Peyer's patch (tissue), 4 donors: ENCODE data around the gene ELF1. TPM values are rescaled to one million over a fixed set of nuclear protein-coding genes. Genes with fewer than 3 reads are reported as not detected.

Source experiments
- DNase-seq, 3 donors: peaks; one replicate each; pipeline ENCODE4 v3.0.0-alpha.2; 2017 to 2019
- H3K27ac ChIP-seq, 4 donors: fragments of 200-600 bp; sonication (generic); one replicate each; pipeline ENCODE4 v1.5.1; 2016 to 2019
- H3K27me3 ChIP-seq, 2 donors: fragments of 200-600 bp; sonication (generic); one replicate each; pipeline ENCODE4 v1.5.1; 2019
- H3K36me3 ChIP-seq, 3 donors: fragments of 200-600 bp; sonication (generic); one replicate each; pipeline ENCODE4 v1.5.1; 2016 to 2019
- H3K4me1 ChIP-seq, 4 donors: fragments of 200-600 bp; sonication (generic); one replicate each; pipeline ENCODE4 v1.5.1; 2016 to 2019
- H3K4me3 ChIP-seq, 4 donors: fragments of 200-600 bp; sonication (generic); 1 replicate in 3 of 4; 2 replicates in 1 of 4; pipeline ENCODE4 v1.5.1; 2016 to 2019; ENCODE audit warnings: mild to moderate bottlenecking in 1 of 4
- H3K9me3 ChIP-seq, 4 donors: fragments of 200-600 bp; sonication (generic); one replicate each; pipeline ENCODE4 v1.5.1; 2016 to 2019; ENCODE audit warnings: mild to moderate bottlenecking in 1 of 4
- CTCF ChIP-seq, 6 experiments: fragments of 450-650 bp in 4 of 6; fragments of 200-600 bp in 2 of 6; sonication (generic) in 1 of 6; IDR thresholded peaks; one replicate each; pipeline ENCODE4 v1.5.1; 2017 to 2019; ENCODE audit warnings: antibody characterized with exemption in 6 of 6, mild to moderate bottlenecking in 3 of 6, moderate library complexity in 1 of 6
- POLR2A ChIP-seq, 2 donors: fragments of 450-650 bp; IDR thresholded peaks; one replicate each; pipeline ENCODE4 v1.5.1; 2017; ENCODE audit warnings: antibody characterized with exemption in 2 of 2, mild to moderate bottlenecking in 2 of 2, moderate library complexity in 2 of 2
- total RNA-seq, 4 donors: library from RNA; depleted of rRNA; stranded (reverse); fragments of >200 nt; gene quantifications; one replicate each; pipeline ENCODE4 v1.1.0, GENCODE V29; 2016

The ELF1 gene
- total RNA-seq, 4 donors from 2014 or later: 77.7 to 145 (median 106) TPM

DNA sequence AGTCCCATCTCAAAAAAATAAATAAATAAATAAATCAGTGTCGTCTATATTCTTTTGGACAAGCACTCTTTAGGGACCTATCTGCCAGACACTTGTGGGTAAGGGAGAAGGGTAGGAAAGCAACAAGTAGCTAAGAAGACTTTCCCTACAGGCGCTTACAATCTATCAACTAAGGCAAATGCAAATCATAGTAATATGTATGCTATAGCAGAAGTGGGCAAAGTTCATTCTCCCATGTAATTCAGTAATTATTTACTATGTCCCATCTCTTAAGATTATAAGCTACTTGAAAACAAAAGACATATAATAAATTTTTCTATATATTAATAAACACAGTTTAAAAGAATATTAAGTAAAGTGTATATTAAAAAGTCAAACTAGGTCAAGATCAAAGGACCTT lies 16.5 kb downstream of the ELF1 start:
- H3K27ac ChIP-seq: no peak overlapping the region
- no peaks in the 10 kb centered on the region for H3K27me3 ChIP-seq
- H3K4me3 ChIP-seq: no peak overlapping the region
- TF ChIP-seq POLR2A (IDR thresholded peaks at IDR 0.05) (no peak), CTCF (IDR thresholded peaks at IDR 0.05) (no peak)
- H3K9me3 ChIP-seq: no peaks in the 10 kb centered on the region
- no peak for DNase-seq
- H3K4me1 ChIP-seq: peaks cover 0 to 66% (median 24%) of the 10 kb centered on the region in 4 donors
- peaks cover 0 to 3% (median 0%) of the 10 kb centered on the region in 3 donors for H3K36me3 ChIP-seq

DNA sequence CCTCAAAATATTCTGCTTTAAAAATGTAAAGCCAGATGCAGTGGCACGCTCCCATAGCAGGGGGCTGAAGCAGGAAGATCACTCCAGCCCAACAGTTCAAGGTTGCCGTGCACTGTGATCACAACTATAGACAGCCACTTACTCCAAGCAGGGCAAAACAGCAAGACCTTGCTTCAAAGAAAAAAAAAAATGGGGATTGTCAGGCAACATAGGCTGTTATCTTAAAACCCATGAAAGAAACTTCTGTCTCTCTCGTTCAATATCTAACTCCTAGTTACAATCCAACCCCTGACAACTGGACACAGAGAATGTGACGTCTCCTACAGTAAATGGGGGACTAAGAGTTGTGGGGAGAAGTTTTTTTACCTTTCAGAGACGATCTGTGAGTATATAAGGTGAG lies 17.4 kb downstream of the ELF1 start:
- H3K9me3 ChIP-seq: no peaks in the 10 kb centered on the region
- peaks cover 0 to 66% (median 22%) of the 10 kb centered on the region in 4 donors for H3K4me1 ChIP-seq
- H3K4me3 ChIP-seq: no peak overlapping the region
- peaks cover 0 to 9% (median 0%) of the 10 kb centered on the region in 3 donors for H3K36me3 ChIP-seq
- H3K27ac ChIP-seq: no peak overlapping the region
- TF ChIP-seq POLR2A (IDR thresholded peaks at IDR 0.05): no peak
- TF ChIP-seq CTCF (IDR thresholded peaks at IDR 0.05): no peak
- DNase-seq: no peak
- no peaks in the 10 kb centered on the region for H3K27me3 ChIP-seq

GRCh38 chr13:40999416-40999815 lies 19.7 kb downstream of the ELF1 start:
- peaks cover 0 to 61% (median 13%) of the 10 kb centered on the region in 4 donors for H3K4me1 ChIP-seq
- peaks cover 0 to 9% (median 0%) of the 10 kb centered on the region in 3 donors for H3K36me3 ChIP-seq
- H3K4me3 ChIP-seq: no peak overlapping the region
- TF ChIP-seq CTCF (IDR thresholded peaks at IDR 0.05) (no peak), POLR2A (IDR thresholded peaks at IDR 0.05) (no peak)
- H3K27me3 ChIP-seq: no peaks in the 10 kb centered on the region
- no peak overlapping the region for H3K27ac ChIP-seq
- DNase-seq: no peak
- H3K9me3 ChIP-seq: no peaks in the 10 kb centered on the region

GRCh38 chr13:40996426-40997092 lies 22.6 kb downstream of the ELF1 start:
- DNase-seq: no peak
- Histone ChIP-seq H3K27me3 (no peaks in the 10 kb centered on the region), H3K4me3 (no peak overlapping the region), H3K27ac (peak overlapping the region in 1 of 4 donors; percentile 38), H3K4me1 (peaks cover 0 to 44% (median 10%) of the 10 kb centered on the region in 4 donors), H3K9me3 (no peaks in the 10 kb centered on the region), H3K36me3 (peaks cover 0 to 9% (median 0%) of the 10 kb centered on the region in 3 donors)
- TF ChIP-seq POLR2A (IDR thresholded peaks at IDR 0.05) (no peak), CTCF (IDR thresholded peaks at IDR 0.05) (no peak)

- no peaks in the 10 kb centered on the region for H3K27me3 ChIP-seq
- H3K4me1 ChIP-seq: peaks cover 0 to 43% (median 10%) of the 10 kb centered on the region in 4 donors
- DNase-seq: no peak
- H3K36me3 ChIP-seq: peaks cover 0 to 9% (median 0%) of the 10 kb centered on the region in 3 donors
- H3K4me3 ChIP-seq: no peak overlapping the region
- no peak for TF ChIP-seq POLR2A (IDR thresholded peaks at IDR 0.05)
- TF ChIP-seq CTCF (IDR thresholded peaks at IDR 0.05): no peak
- no peak overlapping the region for H3K27ac ChIP-seq
- H3K9me3 ChIP-seq: no peaks in the 10 kb centered on the region
These were observed 23.1 kb downstream of the ELF1 start for GRCh38 chr13:40995997-40996396.
